ENCODE results near the gene GRK1.

GRK1 gene

GRCh38 chr13:113629866-113630265 lies 37.2 kb upstream of the GRK1 start:
- peaks cover 0 to 100% of the 10 kb centered on the region in 2 experiments; a peak in 2 of 3 replicates for H3K36me3 ChIP-seq (ENCODE audit: control insufficient read depth in 2 of 2, insufficient read depth in 1 of 2, low read length in 2 of 2)
- no peaks in the 10 kb centered on the region for H3K9me3 ChIP-seq (ENCODE audit: control insufficient read depth, insufficient read depth, low read depth, low read length)
- TF ChIP-seq ZNF214 (tag by site-specific recombination; IDR thresholded peaks at IDR 0.05; ENCODE audit: borderline replicate concordance): no peak
- TF ChIP-seq ZNF140 (tag by site-specific recombination; IDR thresholded peaks at IDR 0.05): no peak
- TF ChIP-seq ZBTB17 (tag by site-specific recombination; IDR thresholded peaks at IDR 0.05): no peak
- TF ChIP-seq ZNF677 (tag by site-specific recombination; IDR thresholded peaks at IDR 0.05): no peak
- TF ChIP-seq ZNF585B (tag by site-specific recombination; IDR thresholded peaks at IDR 0.05): no peak
- no peak for TF ChIP-seq TRIM28 (IDR thresholded peaks at IDR 0.05; ENCODE audit: borderline replicate concordance, low read length)
- TF ChIP-seq ZBTB1 (tag by site-specific recombination; IDR thresholded peaks at IDR 0.05): no peak
- TF ChIP-seq SETDB1 (IDR thresholded peaks at IDR 0.05; ENCODE audit: insufficient read length, low read length): no peak
- TF ChIP-seq ZNF621 (tag by site-specific recombination; IDR thresholded peaks at IDR 0.05): no peak
- no peak for TF ChIP-seq ZIC2 (tag by site-specific recombination; IDR thresholded peaks at IDR 0.05)
- TF ChIP-seq ZNF501 (tag by site-specific recombination; IDR thresholded peaks at IDR 0.05): no peak
- no peak for TF ChIP-seq ZNF571 (tag by site-specific recombination; IDR thresholded peaks at IDR 0.05)
- no peak for TF ChIP-seq ZBTB8A (tag by site-specific recombination; IDR thresholded peaks at IDR 0.05)
- no peak for TF ChIP-seq ZNF148 (tag by site-specific recombination; IDR thresholded peaks at IDR 0.05; ENCODE audit: borderline replicate concordance)
- TF ChIP-seq ZNF221 (tag by site-specific recombination; IDR thresholded peaks at IDR 0.05; ENCODE audit: borderline replicate concordance): no peak
- no peak for TF ChIP-seq ZNF121 (tag by site-specific recombination; IDR thresholded peaks at IDR 0.05)
- CTCF ChIA-PET: no interaction called here
- H3K4me1 ChIP-seq (ENCODE audit: control insufficient read depth, insufficient read depth, low read length): no peaks in the 10 kb centered on the region
- H3K27ac ChIP-seq (ENCODE audit: extremely low read depth, low read depth, low read length): no peak overlapping the region
- H3K4me3 ChIP-seq (ENCODE audit: low read depth, low read length): no peak overlapping the region
- POLR2A ChIA-PET: no interaction called here

- H3K27ac ChIP-seq (ENCODE audit: extremely low read depth, low read depth, low read length): no peak overlapping the region
- H3K4me1 ChIP-seq (ENCODE audit: control insufficient read depth, insufficient read depth, low read length): no peaks in the 10 kb centered on the region
- H3K36me3 ChIP-seq (ENCODE audit: control insufficient read depth in 2 of 2, insufficient read depth in 1 of 2, low read length in 2 of 2): peaks cover 0 to 100% of the 10 kb centered on the region in 2 experiments; a peak in 2 of 3 replicates
- POLR2A ChIA-PET: no interaction called here
- CTCF ChIA-PET: no interaction called here
- H3K9me3 ChIP-seq (ENCODE audit: control insufficient read depth, insufficient read depth, low read depth, low read length): no peaks in the 10 kb centered on the region
- TF ChIP-seq ZNF10 (tag by site-specific recombination; IDR thresholded peaks at IDR 0.05): no peak
- TF ChIP-seq ZNF549 (tag by site-specific recombination; IDR thresholded peaks at IDR 0.05): no peak
- no peak for TF ChIP-seq ZSCAN5A (tag by site-specific recombination; IDR thresholded peaks at IDR 0.05)
- TF ChIP-seq ZBTB48 (tag by site-specific recombination; IDR thresholded peaks at IDR 0.05): no peak
- no peak for TF ChIP-seq ZNF596 (tag by site-specific recombination; IDR thresholded peaks at IDR 0.05)
- TF ChIP-seq ZNF530 (tag by site-specific recombination; IDR thresholded peaks at IDR 0.05; ENCODE audit: low read depth): no peak
- TF ChIP-seq ZNF777 (tag by site-specific recombination; IDR thresholded peaks at IDR 0.05; ENCODE audit: borderline replicate concordance): no peak
- TF ChIP-seq ZNF514 (tag by site-specific recombination; IDR thresholded peaks at IDR 0.05): no peak
- no peak for TF ChIP-seq ZNF626 (tag by site-specific recombination; IDR thresholded peaks at IDR 0.05)
- TF ChIP-seq EGR2 (tag by site-specific recombination; IDR thresholded peaks at IDR 0.05; ENCODE audit: low read depth): no peak
- no peak for TF ChIP-seq ZNF335 (tag by site-specific recombination; conservative IDR thresholded peaks at IDR 0.05)
- no peak for TF ChIP-seq TRIM28 (IDR thresholded peaks at IDR 0.05; ENCODE audit: borderline replicate concordance, low read length)
- TF ChIP-seq ZNF292 (tag by site-specific recombination; IDR thresholded peaks at IDR 0.05; ENCODE audit: borderline replicate concordance, low read depth): no peak
- TF ChIP-seq ZNF404 (tag by site-specific recombination; IDR thresholded peaks at IDR 0.05): no peak
- no peak for TF ChIP-seq ZNF175 (tag by site-specific recombination; IDR thresholded peaks at IDR 0.05)
- H3K4me3 ChIP-seq (ENCODE audit: low read depth, low read length): no peak overlapping the region
Measured at GRCh38 chr13:113630296-113630695, 36.7 kb upstream of the GRK1 start.

All from HEK293 (cell line).